ENCODE results near the gene BNIP3. TPM values are rescaled to one million over a fixed set of nuclear protein-coding genes. Genes with fewer than 3 reads are reported as not detected.

Gene BNIP3
- total RNA-seq, 1 donor from 2014 or later, result 56.4 TPM

GRCh38 chr10:131937836-131938235, 43.9 kb downstream of the BNIP3 start:
- H3K9me3 Mint-ChIP-seq (ENCODE audit: unreplicated experiment), result no peaks in the 10 kb centered on the region
- H3K4me3 Mint-ChIP-seq (ENCODE audit: unreplicated experiment), result no peak overlapping the region
- H3K4me1 Mint-ChIP-seq (ENCODE audit: low read depth, unreplicated experiment), result peaks cover 10% of the 10 kb centered on the region
- TF ChIP-seq CTCF (IDR thresholded peaks at IDR 0.05; ENCODE audit: partially characterized antibody, unreplicated experiment), result no peak
- no peak for DNase-seq
- no peaks in the 10 kb centered on the region for H3K36me3 Mint-ChIP-seq (ENCODE audit: unreplicated experiment)
- no peak overlapping the region for H3K27ac Mint-ChIP-seq (ENCODE audit: unreplicated experiment)
- H3K27me3 Mint-ChIP-seq (ENCODE audit: unreplicated experiment), result peaks cover 1% of the 10 kb centered on the region

- DNase-seq, result no peak
- peaks cover 1% of the 10 kb centered on the region for H3K27me3 Mint-ChIP-seq (ENCODE audit: unreplicated experiment)
- no peaks in the 10 kb centered on the region for H3K36me3 Mint-ChIP-seq (ENCODE audit: unreplicated experiment)
- H3K9me3 Mint-ChIP-seq (ENCODE audit: unreplicated experiment), result no peaks in the 10 kb centered on the region
- H3K27ac Mint-ChIP-seq (ENCODE audit: unreplicated experiment), result no peak overlapping the region
- H3K4me3 Mint-ChIP-seq (ENCODE audit: unreplicated experiment), result no peak overlapping the region
- TF ChIP-seq CTCF (IDR thresholded peaks at IDR 0.05; ENCODE audit: partially characterized antibody, unreplicated experiment), result no peak
- H3K4me1 Mint-ChIP-seq (ENCODE audit: low read depth, unreplicated experiment), result peaks cover 12% of the 10 kb centered on the region
These were observed 45.0 kb downstream of the BNIP3 start for GRCh38 chr10:131936736-131937135.

GRCh38 chr10:131936294-131936693, 45.4 kb downstream of the BNIP3 start:
- Mint-ChIP-seq H3K27ac (ENCODE audit: unreplicated experiment) (no peak overlapping the region), H3K4me3 (ENCODE audit: unreplicated experiment) (no peak overlapping the region), H3K4me1 (ENCODE audit: low read depth, unreplicated experiment) (peaks cover 12% of the 10 kb centered on the region), H3K9me3 (ENCODE audit: unreplicated experiment) (no peaks in the 10 kb centered on the region), H3K27me3 (ENCODE audit: unreplicated experiment) (peaks cover 1% of the 10 kb centered on the region), H3K36me3 (ENCODE audit: unreplicated experiment) (no peaks in the 10 kb centered on the region)
- DNase-seq, result no peak
- TF ChIP-seq CTCF (IDR thresholded peaks at IDR 0.05; ENCODE audit: partially characterized antibody, unreplicated experiment), result no peak

- no peak for TF ChIP-seq CTCF (IDR thresholded peaks at IDR 0.05; ENCODE audit: partially characterized antibody, unreplicated experiment)
- no peak for DNase-seq
- H3K27ac Mint-ChIP-seq (ENCODE audit: unreplicated experiment), result no peak overlapping the region
- no peak overlapping the region for H3K4me3 Mint-ChIP-seq (ENCODE audit: unreplicated experiment)
- H3K4me1 Mint-ChIP-seq (ENCODE audit: low read depth, unreplicated experiment), result peaks cover 15% of the 10 kb centered on the region
- peaks cover under 1% of the 10 kb centered on the region for H3K36me3 Mint-ChIP-seq (ENCODE audit: unreplicated experiment)
- H3K9me3 Mint-ChIP-seq (ENCODE audit: unreplicated experiment), result peaks cover under 1% of the 10 kb centered on the region
- peaks cover 1% of the 10 kb centered on the region for H3K27me3 Mint-ChIP-seq (ENCODE audit: unreplicated experiment)
These were observed 46.5 kb downstream of the BNIP3 start for GRCh38 chr10:131935260-131935659.

- Mint-ChIP-seq H3K4me3 (ENCODE audit: unreplicated experiment) (no peak overlapping the region), H3K9me3 (ENCODE audit: unreplicated experiment) (peaks cover 5% of the 10 kb centered on the region), H3K27ac (ENCODE audit: unreplicated experiment) (no peak overlapping the region), H3K36me3 (ENCODE audit: unreplicated experiment) (peaks cover 5% of the 10 kb centered on the region), H3K4me1 (ENCODE audit: low read depth, unreplicated experiment) (peaks cover 20% of the 10 kb centered on the region), H3K27me3 (ENCODE audit: unreplicated experiment) (peaks cover 6% of the 10 kb centered on the region)
- TF ChIP-seq CTCF (IDR thresholded peaks at IDR 0.05; ENCODE audit: partially characterized antibody, unreplicated experiment), result no peak
- no peak for DNase-seq
These were observed 47.0 kb downstream of the BNIP3 start for GRCh38 chr10:131934769-131935168.
